ENCODE data around the gene KCNH4. TPM values are rescaled to one million over a fixed set of nuclear protein-coding genes. Genes with fewer than 3 reads are reported as not detected.

The KCNH4 gene
- total RNA-seq, 1 donor = 0.09 TPM

DNA sequence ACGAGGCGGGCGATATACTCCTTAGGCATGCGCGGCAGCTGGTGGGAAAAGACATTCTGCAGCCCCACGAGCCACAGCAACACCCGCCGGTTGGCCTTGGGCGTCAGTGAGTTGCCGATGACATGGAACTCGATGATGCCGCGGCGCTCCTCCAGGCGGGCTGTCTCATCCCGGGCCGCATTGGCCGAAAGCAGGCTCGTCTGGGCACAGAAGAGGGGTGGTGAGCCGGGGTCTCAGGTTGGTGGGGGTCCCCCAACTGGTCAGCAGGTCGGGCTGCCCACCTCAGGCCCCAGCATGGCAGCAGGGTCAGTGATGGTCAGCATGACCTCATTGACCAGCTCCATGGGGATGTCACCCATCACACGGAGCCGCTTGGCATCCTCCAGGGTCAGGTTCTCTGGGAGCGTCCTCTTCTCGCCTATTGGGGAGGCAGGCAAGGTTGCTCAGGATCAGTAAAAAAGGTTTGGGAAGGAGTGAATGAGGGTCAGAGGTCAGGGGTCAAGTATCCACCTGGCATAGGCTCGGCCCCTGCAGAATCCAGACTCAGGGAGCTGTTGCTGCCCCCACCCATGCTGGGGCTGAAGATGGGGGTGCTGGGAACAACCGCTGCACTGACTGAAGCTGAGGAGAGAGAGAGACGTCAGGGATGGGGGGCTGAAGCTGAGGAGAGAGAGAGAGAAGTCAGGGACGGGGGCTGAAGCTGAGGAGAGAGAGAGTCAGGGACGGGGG, 63.4 kb downstream of the KCNH4 start:
- no peak overlapping the region for H3K4me3 ChIP-seq (ENCODE audit: low read depth, low read length)
- TF ChIP-seq, protein P1, sequence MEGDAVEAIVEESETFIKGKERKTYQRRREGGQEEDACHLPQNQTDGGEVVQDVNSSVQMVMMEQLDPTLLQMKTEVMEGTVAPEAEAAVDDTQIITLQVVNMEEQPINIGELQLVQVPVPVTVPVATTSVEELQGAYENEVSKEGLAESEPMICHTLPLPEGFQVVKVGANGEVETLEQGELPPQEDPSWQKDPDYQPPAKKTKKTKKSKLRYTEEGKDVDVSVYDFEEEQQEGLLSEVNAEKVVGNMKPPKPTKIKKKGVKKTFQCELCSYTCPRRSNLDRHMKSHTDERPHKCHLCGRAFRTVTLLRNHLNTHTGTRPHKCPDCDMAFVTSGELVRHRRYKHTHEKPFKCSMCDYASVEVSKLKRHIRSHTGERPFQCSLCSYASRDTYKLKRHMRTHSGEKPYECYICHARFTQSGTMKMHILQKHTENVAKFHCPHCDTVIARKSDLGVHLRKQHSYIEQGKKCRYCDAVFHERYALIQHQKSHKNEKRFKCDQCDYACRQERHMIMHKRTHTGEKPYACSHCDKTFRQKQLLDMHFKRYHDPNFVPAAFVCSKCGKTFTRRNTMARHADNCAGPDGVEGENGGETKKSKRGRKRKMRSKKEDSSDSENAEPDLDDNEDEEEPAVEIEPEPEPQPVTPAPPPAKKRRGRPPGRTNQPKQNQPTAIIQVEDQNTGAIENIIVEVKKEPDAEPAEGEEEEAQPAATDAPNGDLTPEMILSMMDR (IDR thresholded peaks at IDR 0.05; ENCODE audit: insufficient read depth, low read length) = no peak
- no peak for DNase-seq (ENCODE audit: low read depth)

DNA sequence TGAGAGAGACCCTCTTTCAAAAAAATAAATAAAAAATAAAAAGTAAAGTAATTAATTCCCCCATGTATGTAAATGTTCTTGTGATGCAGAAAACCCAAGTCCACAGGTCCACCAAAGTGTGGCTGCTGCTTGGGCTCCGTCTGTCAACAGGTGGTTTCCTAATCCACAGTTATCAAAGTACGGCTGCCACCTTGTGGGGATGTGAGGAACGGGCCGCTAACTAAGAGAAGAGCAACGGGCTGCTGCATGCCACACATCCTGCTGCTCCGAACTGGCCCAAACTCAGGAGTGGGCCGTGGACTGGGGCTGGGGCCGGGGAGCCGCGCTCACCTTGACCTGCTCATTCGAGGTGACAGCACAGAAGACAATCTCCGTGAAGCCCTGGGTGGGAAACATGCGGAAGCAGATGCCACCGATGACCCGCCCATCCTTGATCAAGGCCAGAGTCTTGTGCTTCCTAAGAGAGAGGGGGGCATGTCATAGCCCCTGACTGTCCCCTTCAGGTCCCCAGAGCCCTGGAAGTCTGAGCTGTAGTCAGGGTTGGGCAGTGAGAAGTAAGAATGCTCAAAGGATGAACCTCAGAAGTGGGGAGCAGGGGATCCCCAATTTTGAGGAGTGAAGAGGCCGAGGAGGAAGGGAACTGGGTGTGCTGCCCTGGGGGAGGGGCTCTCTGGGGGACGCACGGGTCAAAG, 64.1 kb downstream of the KCNH4 start:
- DNase-seq (ENCODE audit: low read depth) = peak; percentile 83
- no peak overlapping the region for H3K4me3 ChIP-seq (ENCODE audit: low read depth, low read length)
- TF ChIP-seq, protein P1 (IDR thresholded peaks at IDR 0.05; ENCODE audit: insufficient read depth, low read length) = peak; percentile 80

DNA sequence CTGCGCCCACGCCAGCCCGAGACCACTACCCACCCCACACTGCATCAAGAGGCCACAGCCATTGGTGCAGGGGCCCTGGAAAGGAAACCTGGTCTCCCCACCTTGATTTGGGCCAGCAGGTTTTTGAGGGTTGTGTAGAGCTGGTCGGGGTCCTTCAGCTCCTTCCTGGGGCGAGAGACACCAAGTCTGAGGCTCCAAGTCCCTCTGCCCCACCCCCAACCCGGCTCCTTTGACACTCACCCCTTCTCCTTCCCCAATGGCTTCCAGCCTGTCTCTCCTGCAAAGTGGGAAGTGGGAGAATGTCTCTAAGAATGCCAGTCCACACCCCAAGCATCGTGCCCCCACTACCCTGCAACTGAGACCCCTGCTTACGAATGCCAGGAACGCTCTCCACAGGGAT, 66.8 kb downstream of the KCNH4 start:
- TF ChIP-seq, protein P1 (IDR thresholded peaks at IDR 0.05; ENCODE audit: insufficient read depth, low read length) = no peak
- no peak overlapping the region for H3K4me3 ChIP-seq (ENCODE audit: low read depth, low read length)
- DNase-seq (ENCODE audit: low read depth) = no peak

DNA sequence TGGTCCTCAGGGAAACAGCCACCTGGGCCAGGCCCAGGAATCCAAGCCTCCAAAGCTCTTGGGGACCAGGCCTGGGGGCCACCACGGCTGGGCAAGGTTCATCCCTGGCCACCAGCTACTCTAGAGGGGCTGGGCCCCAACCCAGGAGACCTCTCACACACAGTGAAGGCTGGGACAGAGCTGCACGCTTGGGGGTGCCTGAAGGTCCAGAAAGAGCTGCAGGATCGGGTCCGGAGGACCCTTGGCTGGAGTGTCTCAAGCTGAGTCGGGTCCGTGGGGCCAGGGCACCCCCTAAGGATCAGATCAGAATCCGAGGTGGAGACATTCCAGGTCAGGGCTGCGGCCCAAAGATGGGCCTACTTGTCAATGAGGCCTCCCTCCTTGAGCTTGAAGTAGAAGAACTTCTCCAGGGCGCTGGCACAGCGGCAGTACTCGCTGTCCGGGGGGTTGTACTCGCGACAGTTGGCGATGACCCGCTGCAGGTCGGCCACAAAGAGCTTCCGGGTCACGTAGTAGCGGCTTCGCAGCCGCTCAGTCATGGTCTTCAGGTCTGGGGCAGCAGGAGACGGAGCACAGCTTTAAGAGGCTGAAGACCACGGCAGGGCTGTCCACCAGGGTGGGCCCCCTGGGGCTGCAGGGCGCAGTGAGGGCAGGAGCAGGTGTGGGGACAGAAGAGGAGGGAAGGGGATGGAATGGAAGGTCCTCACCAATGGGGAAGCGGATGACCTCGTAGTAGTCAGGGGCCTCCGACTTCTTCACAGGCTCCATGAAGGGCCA, 67.5 kb downstream of the KCNH4 start:
- DNase-seq (ENCODE audit: low read depth) = no peak
- TF ChIP-seq, protein P1 (IDR thresholded peaks at IDR 0.05; ENCODE audit: insufficient read depth, low read length) = no peak
- no peak overlapping the region for H3K4me3 ChIP-seq (ENCODE audit: low read depth, low read length)

DNA sequence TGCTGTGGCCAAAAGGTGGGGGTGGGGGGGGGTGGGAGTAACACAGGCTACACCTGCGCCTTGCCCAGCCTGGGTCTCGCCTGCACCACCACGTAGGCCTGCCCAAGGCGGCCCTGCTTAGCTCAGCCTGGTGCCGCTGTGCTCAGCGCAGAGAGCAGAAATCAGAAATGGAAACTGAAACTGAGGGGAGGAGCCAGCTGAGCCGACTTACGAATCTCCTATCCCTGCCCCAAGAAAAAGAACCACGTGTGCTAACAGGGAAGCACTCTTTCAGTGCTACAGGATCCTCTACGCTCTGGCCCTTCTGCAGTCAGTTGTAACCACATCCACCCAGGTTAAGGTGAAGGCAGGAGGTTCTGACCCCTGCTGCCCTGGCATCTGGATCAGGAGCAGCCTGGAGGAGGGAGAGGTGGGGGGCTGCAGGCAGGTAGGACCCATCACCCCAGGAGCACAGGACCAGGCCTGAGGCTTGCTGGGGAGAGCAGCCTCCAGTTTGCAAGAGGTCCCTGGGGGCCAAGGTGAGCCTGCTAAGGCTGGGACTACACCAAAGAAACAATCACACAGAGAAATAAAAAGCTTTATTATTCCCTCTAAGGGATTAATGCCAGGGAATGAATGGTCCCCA, 68.3 kb downstream of the KCNH4 start, which contains the start of gene DHX58:
Gene DHX58, minus strand, starts transcription at position 163 of the 625 bp plus-strand sequence. CDS start 822 bp downstream, outside the sequence.
- TF ChIP-seq, protein P1 (IDR thresholded peaks at IDR 0.05; ENCODE audit: insufficient read depth, low read length) = no peak
- H3K4me3 ChIP-seq (ENCODE audit: low read depth, low read length) = peak within 1 kb of the TSS; percentile 78
- DNase-seq (ENCODE audit: low read depth) = peak; percentile 85

DNA sequence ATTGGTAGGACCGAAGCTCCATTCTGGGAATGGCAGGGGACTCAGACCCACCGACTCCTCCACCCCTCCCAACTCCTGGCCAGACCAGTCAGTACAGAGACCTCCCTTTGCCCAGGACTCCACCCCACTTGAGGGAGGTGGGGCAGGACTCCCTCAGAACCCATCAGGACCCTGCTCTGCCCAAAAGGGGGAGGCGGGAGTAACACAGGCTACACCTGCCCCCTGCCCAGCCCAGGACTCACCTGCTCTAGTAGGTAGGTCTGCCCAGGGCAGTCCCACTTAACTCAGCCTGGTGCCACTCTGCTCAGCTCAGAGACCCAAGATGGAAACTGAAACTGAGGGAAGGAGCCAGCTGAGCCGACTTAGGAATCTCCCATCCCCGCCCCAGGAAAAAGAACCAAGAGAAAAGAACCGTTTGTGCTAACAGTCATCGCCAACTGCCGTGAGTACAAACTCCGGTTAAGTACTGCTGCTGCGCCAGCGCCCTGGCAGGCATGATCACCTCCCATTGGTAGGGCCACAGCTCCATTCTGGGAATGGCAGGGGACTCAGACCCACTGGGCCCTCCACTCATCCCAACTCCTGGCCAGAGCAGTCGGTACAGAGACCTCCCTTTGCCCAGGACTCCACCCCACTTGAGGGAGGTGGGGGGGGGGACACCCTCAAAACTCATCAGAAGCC, 68.9 kb downstream of the KCNH4 start:
- TF ChIP-seq, protein P1 (IDR thresholded peaks at IDR 0.05; ENCODE audit: insufficient read depth, low read length) = no peak
- peak overlapping the region; percentile 78 for H3K4me3 ChIP-seq (ENCODE audit: low read depth, low read length)
- DNase-seq (ENCODE audit: low read depth) = peak; percentile 57

All from fibroblast of the aortic adventitia (primary cell).